Measurements from ENCODE around the gene ETS2. TPM values are rescaled to one million over a fixed set of nuclear protein-coding genes. Genes with fewer than 3 reads are reported as not detected.

Gene ETS2
- total RNA-seq, 1 donor from 2014 or later, result 18.2 TPM

DNA sequence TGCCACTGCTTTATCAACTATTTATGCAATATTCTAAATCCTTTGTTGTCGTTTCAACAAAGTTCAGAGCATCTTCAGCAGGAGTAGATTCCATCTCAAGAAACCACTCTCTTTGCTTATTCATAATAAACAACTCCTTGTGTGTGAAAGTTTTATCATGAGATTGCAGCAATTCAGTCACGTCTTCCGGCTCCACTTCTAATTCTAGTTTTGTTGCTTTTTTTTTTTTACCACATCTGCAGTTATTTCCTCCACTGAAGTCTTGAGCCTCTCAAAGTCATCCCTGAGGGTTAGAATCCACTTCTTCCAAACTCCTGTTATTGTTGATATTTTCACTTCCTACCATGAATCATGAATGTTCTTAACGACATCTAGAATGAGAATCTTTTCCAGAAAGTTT is 14.8 kb upstream of the ETS2 start:
- Mint-ChIP-seq H3K36me3 (ENCODE audit: unreplicated experiment) (no peaks in the 10 kb centered on the region), H3K4me1 (ENCODE audit: unreplicated experiment) (peaks cover 5% of the 10 kb centered on the region), H3K27ac (ENCODE audit: unreplicated experiment) (no peak overlapping the region), H3K27me3 (ENCODE audit: unreplicated experiment) (no peaks in the 10 kb centered on the region), H3K4me3 (ENCODE audit: unreplicated experiment) (no peak overlapping the region), H3K9me3 (ENCODE audit: unreplicated experiment) (peaks cover 6% of the 10 kb centered on the region)
- no peak for TF ChIP-seq CTCF (IDR thresholded peaks at IDR 0.05)
- no peak for DNase-seq (ENCODE audit: extremely low spot score, unreplicated experiment)

DNA sequence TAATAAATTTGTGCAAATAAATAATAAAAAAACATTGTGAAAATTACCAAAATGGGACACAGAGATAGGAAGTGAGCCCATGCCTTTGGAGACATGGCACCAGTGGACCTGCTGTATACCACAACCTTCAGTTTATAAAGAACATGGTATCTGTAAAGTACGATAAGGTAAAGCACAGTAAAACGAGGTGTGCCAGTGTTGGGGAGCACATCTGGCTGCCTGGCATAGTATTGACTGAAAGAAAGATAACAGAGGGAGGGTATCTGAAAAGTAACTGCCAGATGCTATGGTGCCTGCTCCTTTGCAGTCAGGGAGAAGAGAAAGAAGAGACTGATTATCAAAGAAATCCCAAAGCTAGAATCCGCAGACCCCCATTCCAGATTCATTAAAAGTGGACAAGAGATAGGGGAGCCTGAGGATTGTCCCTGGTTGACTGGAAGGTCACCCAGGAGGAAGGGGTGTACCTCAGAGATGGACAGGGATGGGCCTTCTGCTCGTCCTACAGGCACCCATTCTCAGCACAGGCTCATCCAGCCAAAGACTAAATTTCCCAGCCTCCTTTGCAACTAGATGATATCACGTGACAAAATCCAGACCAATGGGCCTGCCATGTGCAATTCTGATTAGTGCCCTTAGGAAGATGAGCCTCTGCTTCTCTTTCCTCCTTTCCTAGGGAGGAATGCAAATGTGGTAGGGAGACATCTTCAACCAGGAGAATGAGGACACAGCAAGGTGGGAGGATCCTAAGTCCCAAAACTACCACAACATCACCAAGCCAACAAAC is 12.9 kb upstream of the ETS2 start:
- DNase-seq (ENCODE audit: extremely low spot score, unreplicated experiment), result no peak
- H3K27ac Mint-ChIP-seq (ENCODE audit: unreplicated experiment), result no peak overlapping the region
- no peaks in the 10 kb centered on the region for H3K27me3 Mint-ChIP-seq (ENCODE audit: unreplicated experiment)
- H3K4me3 Mint-ChIP-seq (ENCODE audit: unreplicated experiment), result no peak overlapping the region
- peaks cover 13% of the 10 kb centered on the region for H3K4me1 Mint-ChIP-seq (ENCODE audit: unreplicated experiment)
- H3K36me3 Mint-ChIP-seq (ENCODE audit: unreplicated experiment), result no peaks in the 10 kb centered on the region
- no peak for TF ChIP-seq CTCF (IDR thresholded peaks at IDR 0.05)
- H3K9me3 Mint-ChIP-seq (ENCODE audit: unreplicated experiment), result peaks cover 6% of the 10 kb centered on the region

DNA sequence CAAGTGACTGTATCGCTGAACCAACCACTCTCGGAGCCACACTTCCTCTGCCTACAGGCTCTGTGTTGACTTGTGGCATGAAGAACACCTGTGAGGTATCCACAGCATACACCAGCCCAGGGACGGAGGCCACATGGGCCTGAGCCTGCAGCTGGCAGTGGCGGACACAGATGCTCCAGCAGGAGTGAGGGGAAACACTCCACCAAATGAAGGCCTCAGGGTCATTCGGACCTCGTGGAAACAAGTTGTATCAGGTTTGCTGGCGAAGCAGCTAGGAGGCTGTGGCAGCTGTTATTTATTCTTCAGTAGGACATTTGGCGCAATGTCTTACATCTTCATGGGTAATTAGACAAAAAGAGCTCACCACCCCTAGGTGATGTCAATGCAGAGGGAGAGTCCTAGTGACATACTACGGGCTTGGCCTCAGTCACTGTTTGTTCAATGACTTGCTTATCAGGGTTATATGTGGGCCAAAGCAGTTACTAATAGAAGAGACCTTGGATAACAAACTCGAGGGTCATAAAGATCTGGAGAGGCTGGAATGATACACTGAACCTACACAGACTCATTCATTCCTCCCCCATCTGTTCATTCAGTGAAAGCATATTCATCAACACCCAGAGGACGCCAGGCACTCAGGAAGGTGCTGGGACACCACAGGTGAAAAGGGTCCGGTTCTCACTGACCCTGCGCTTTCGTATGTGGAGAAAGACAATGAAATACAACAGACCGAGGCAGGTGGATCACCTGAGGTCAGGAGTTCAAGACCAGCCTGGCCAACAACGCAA is 11.6 kb upstream of the ETS2 start:
- Mint-ChIP-seq H3K9me3 (ENCODE audit: unreplicated experiment) (peaks cover 6% of the 10 kb centered on the region), H3K4me1 (ENCODE audit: unreplicated experiment) (peaks cover 21% of the 10 kb centered on the region), H3K27me3 (ENCODE audit: unreplicated experiment) (no peaks in the 10 kb centered on the region), H3K4me3 (ENCODE audit: unreplicated experiment) (no peak overlapping the region), H3K27ac (ENCODE audit: unreplicated experiment) (no peak overlapping the region), H3K36me3 (ENCODE audit: unreplicated experiment) (no peaks in the 10 kb centered on the region)
- DNase-seq (ENCODE audit: extremely low spot score, unreplicated experiment), result no peak
- TF ChIP-seq CTCF (IDR thresholded peaks at IDR 0.05), result no peak

DNA sequence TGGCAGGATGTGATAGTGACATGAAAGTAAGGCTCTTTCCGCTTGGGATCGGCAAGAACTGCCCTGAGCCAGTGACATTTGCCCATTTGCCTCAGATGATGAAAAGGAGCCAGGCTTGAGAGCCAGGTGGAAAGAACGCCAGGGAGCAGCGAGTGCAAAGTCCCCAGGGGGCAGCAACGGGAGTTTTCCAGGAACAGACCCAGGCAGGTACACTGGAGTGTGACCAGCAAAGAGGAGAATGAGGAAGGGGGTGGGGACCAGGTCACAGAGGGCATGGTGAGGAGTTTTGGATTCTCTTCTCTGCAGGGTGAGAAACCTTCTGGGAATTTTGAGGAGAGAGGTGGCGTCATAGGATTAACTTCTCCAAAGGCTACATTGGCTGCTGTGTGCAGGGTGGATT is 10.8 kb upstream of the ETS2 start:
- H3K27ac Mint-ChIP-seq (ENCODE audit: unreplicated experiment), result no peak overlapping the region
- H3K4me3 Mint-ChIP-seq (ENCODE audit: unreplicated experiment), result no peak overlapping the region
- no peak for TF ChIP-seq CTCF (IDR thresholded peaks at IDR 0.05)
- H3K9me3 Mint-ChIP-seq (ENCODE audit: unreplicated experiment), result peaks cover 6% of the 10 kb centered on the region
- H3K4me1 Mint-ChIP-seq (ENCODE audit: unreplicated experiment), result peaks cover 21% of the 10 kb centered on the region
- DNase-seq (ENCODE audit: extremely low spot score, unreplicated experiment), result no peak
- H3K36me3 Mint-ChIP-seq (ENCODE audit: unreplicated experiment), result no peaks in the 10 kb centered on the region
- no peaks in the 10 kb centered on the region for H3K27me3 Mint-ChIP-seq (ENCODE audit: unreplicated experiment)

- no peak for TF ChIP-seq CTCF (IDR thresholded peaks at IDR 0.05)
- H3K4me3 Mint-ChIP-seq (ENCODE audit: unreplicated experiment), result no peak overlapping the region
- DNase-seq (ENCODE audit: extremely low spot score, unreplicated experiment), result no peak
- peaks cover 21% of the 10 kb centered on the region for H3K4me1 Mint-ChIP-seq (ENCODE audit: unreplicated experiment)
- H3K36me3 Mint-ChIP-seq (ENCODE audit: unreplicated experiment), result no peaks in the 10 kb centered on the region
- no peaks in the 10 kb centered on the region for H3K27me3 Mint-ChIP-seq (ENCODE audit: unreplicated experiment)
- H3K9me3 Mint-ChIP-seq (ENCODE audit: unreplicated experiment), result peaks cover 6% of the 10 kb centered on the region
- H3K27ac Mint-ChIP-seq (ENCODE audit: unreplicated experiment), result no peak overlapping the region
Observed at GRCh38 chr21:38795475-38795874, 10.3 kb upstream of the ETS2 start.
